Erythroblast (primary cell): ENCODE results near the gene JOSD2.

ENCODE experiments used
- GATA1 ChIP-seq: IDR thresholded peaks from 2 replicates; pipeline ENCODE4 v1.6.1; 2011; ENCODE audit warnings: low read depth, mild to moderate bottlenecking, control low read depth, low read length, moderate library complexity
- POLR2A ChIP-seq: IDR thresholded peaks from 2 replicates; pipeline ENCODE4 v1.6.1; 2011; ENCODE audit warnings: mild to moderate bottlenecking, low read length

- TF ChIP-seq POLR2A (no peak), GATA1 (no peak)
Measured at GRCh38 chr19:50515168-50515561, 4.2 kb upstream of the JOSD2 start.
